Caco-2 (cell line): ENCODE measurements around the gene SART1. TPM values are rescaled to one million over a fixed set of nuclear protein-coding genes. Genes with fewer than 3 reads are reported as not detected.

Source experiments
- BruUV-seq: library from RNA; stranded (reverse); fragments of 400-500 nt; replicated peaks from 2 replicates; lab custom pipeline; 2021; lab: Mats Ljungman, UMichigan
- CTCF ChIA-PET: fragments of 300-600 bp; sonication (Branson Sonifier 250); formaldehyde crosslinking; loops from one replicate; lab custom pipeline; 2022; ENCODE audit warnings: antibody characterized with exemption; lab: Charles Lee
- POLR2A ChIA-PET: fragments of 300-600 bp; sonication (Branson Sonifier 250); formaldehyde crosslinking; loops from one replicate; lab custom pipeline; 2022; ENCODE audit warnings: antibody characterized with exemption; lab: Charles Lee
- DNase-seq, 2 experiments: peaks; one replicate each; pipeline versions ENCODE4 v3.0.0 to v3.0.0-alpha.2; 2020 to 2022
- H3K27me3 ChIP-seq: replicated peaks from 2 replicates; pipeline ENCODE4 v1.6.0; 2011; ENCODE audit warnings: low read length; ENCODE audit not compliant: control insufficient read depth, insufficient read depth
- H3K36me3 ChIP-seq: 2 replicates; pipeline ENCODE4 v1.5.1; 2011; ENCODE audit warnings: low read length; ENCODE audit not compliant: control insufficient read depth, insufficient read depth
- H3K4me1 ChIP-seq: fragments of 250-450 bp; sonication (Bioruptor Pico); 2 replicates; pipeline ENCODE4 v1.5.1; 2020; ENCODE audit warnings: mild to moderate bottlenecking
- H3K4me3 ChIP-seq: 2 replicates; pipeline ENCODE4 v1.5.1; 2011; ENCODE audit warnings: low read depth, mild to moderate bottlenecking, control low read depth, low read length
- H3K9me3 ChIP-seq: fragments of 250-450 bp; sonication (Bioruptor Pico); 2 replicates; pipeline ENCODE4 v1.5.1; 2020; ENCODE audit warnings: mild to moderate bottlenecking, moderate library complexity
- H3K27ac Mint-ChIP-seq: one replicate; pipeline ENCODE4 v1.8.0; 2022; ENCODE audit warnings: mixed read lengths; ENCODE audit not compliant: unreplicated experiment
- H3K27me3 Mint-ChIP-seq: one replicate; pipeline ENCODE4 v1.8.0; 2022; ENCODE audit warnings: mixed read lengths; ENCODE audit not compliant: insufficient read depth, unreplicated experiment
- H3K36me3 Mint-ChIP-seq: one replicate; pipeline ENCODE4 v1.8.0; 2022; ENCODE audit warnings: mild to moderate bottlenecking, mixed read lengths; ENCODE audit not compliant: insufficient read depth, unreplicated experiment
- H3K4me1 Mint-ChIP-seq: one replicate; pipeline ENCODE4 v1.8.0; 2022; ENCODE audit warnings: low read depth, mixed read lengths; ENCODE audit not compliant: unreplicated experiment
- H3K4me3 Mint-ChIP-seq: one replicate; pipeline ENCODE4 v1.8.0; 2022; ENCODE audit warnings: mild to moderate bottlenecking, moderate library complexity, mixed read lengths; ENCODE audit not compliant: unreplicated experiment
- H3K9me3 Mint-ChIP-seq: one replicate; pipeline ENCODE4 v1.8.0; 2022; ENCODE audit warnings: mixed read lengths; ENCODE audit not compliant: unreplicated experiment
- CTCF ChIP-seq, 2 experiments: fragments of 200-600 bp in 1 of 2; IDR thresholded peaks; 1 replicate in 1 of 2; 2 replicates in 1 of 2; pipeline versions ENCODE4 v1.5.1 to v1.8.0; 2011 to 2022; ENCODE audit warnings: antibody characterized with exemption in 1 of 2, control low read depth in 1 of 2, inconsistent platforms in 1 of 2, low read depth in 1 of 2, low read length in 1 of 2, mild to moderate bottlenecking in 1 of 2, moderate library complexity in 1 of 2; ENCODE audit not compliant: insufficient read depth in 1 of 2, severe bottlenecking in 1 of 2, unreplicated experiment in 1 of 2
- intact Hi-C: fragments of 100-400 bp; cut with micrococcal nuclease; formaldehyde crosslinking; loops from one replicate; pipeline ENCODE4 v1.10.0; 2022; ENCODE audit not compliant: unreplicated experiment
- total RNA-seq: library from RNA; stranded (reverse); gene quantifications from 2 replicates; pipeline ENCODE4 v1.2.3, GENCODE V29; 2022

The SART1 gene
- total RNA-seq, 1 experiment from 2014 or later, result 78.0 TPM

- Histone ChIP-seq H3K27me3 (no peaks in the 10 kb centered on the region), H3K36me3 (no peaks in the 10 kb centered on the region; the same call in 1 of the 2 replicates), H3K4me3 (no peak overlapping the region), H3K9me3 (no peaks in the 10 kb centered on the region), H3K4me1 (peaks cover 15% of the 10 kb centered on the region)
- BruUV-seq, result no TSS peak
- intact Hi-C loops, result no loop called here
- no peak for DNase-seq
- Mint-ChIP-seq H3K4me1 (no peaks in the 10 kb centered on the region), H3K27me3 (no peaks in the 10 kb centered on the region), H3K27ac (no peak overlapping the region), H3K4me3 (no peak overlapping the region), H3K9me3 (no peaks in the 10 kb centered on the region), H3K36me3 (peaks cover 20% of the 10 kb centered on the region)
- POLR2A ChIA-PET, result no interaction called here
- CTCF ChIA-PET, result interaction anchor here (0.7 kb wide), 1 partner anchor 496 kb away, joined by 5 read pairs; no protein-coding TSS in a partner anchor
- no peak for TF ChIP-seq CTCF (IDR thresholded peaks at IDR 0.05; ENCODE audit: insufficient read depth in 1 of 2, low read depth in 1 of 2, low read length in 1 of 2, severe bottlenecking in 1 of 2, unreplicated experiment in 1 of 2)
Measured at GRCh38 chr11:65921876-65922275, 39.7 kb upstream of the SART1 start.

- intact Hi-C loops, result no loop called here
- ChIA-PET POLR2A (no interaction called here), CTCF (interaction anchor here (1.1 kb wide), 1 partner anchor 34 kb away, joined by 3 read pairs; the partner anchor contains the start of gene FIBP)
- Mint-ChIP-seq H3K36me3 (peaks cover 25% of the 10 kb centered on the region), H3K4me1 (no peaks in the 10 kb centered on the region), H3K9me3 (no peaks in the 10 kb centered on the region), H3K27ac (no peak overlapping the region), H3K27me3 (no peaks in the 10 kb centered on the region), H3K4me3 (no peak overlapping the region)
- no peak for TF ChIP-seq CTCF (IDR thresholded peaks at IDR 0.05; ENCODE audit: insufficient read depth in 1 of 2, low read depth in 1 of 2, low read length in 1 of 2, severe bottlenecking in 1 of 2, unreplicated experiment in 1 of 2)
- Histone ChIP-seq H3K4me3 (no peak overlapping the region), H3K9me3 (no peaks in the 10 kb centered on the region), H3K27me3 (no peaks in the 10 kb centered on the region), H3K36me3 (no peaks in the 10 kb centered on the region; the same call in 1 of the 2 replicates), H3K4me1 (peaks cover 12% of the 10 kb centered on the region; the same call in 1 of the 2 replicates)
- DNase-seq, result no peak
- no TSS peak for BruUV-seq
Measured at GRCh38 chr11:65922565-65922964, 39.0 kb upstream of the SART1 start.

GRCh38 chr11:65925397-65925796, 36.1 kb upstream of the SART1 start:
- Mint-ChIP-seq H3K9me3 (no peaks in the 10 kb centered on the region), H3K4me1 (no peaks in the 10 kb centered on the region), H3K36me3 (peaks cover 18% of the 10 kb centered on the region), H3K27me3 (no peaks in the 10 kb centered on the region), H3K27ac (no peak overlapping the region), H3K4me3 (no peak overlapping the region)
- CTCF ChIA-PET, result no interaction called here
- Histone ChIP-seq H3K36me3 (no peaks in the 10 kb centered on the region; the same call in 1 of the 2 replicates), H3K4me1 (peaks cover 2% of the 10 kb centered on the region; the same call in 1 of the 2 replicates), H3K4me3 (no peak overlapping the region), H3K9me3 (no peaks in the 10 kb centered on the region), H3K27me3 (no peaks in the 10 kb centered on the region)
- DNase-seq, result no peak
- TF ChIP-seq CTCF (IDR thresholded peaks at IDR 0.05; ENCODE audit: insufficient read depth in 1 of 2, low read depth in 1 of 2, low read length in 1 of 2, severe bottlenecking in 1 of 2, unreplicated experiment in 1 of 2), result no peak
- intact Hi-C loops, result no loop called here
- no TSS peak for BruUV-seq
- POLR2A ChIA-PET, result no interaction called here
